GM19238 (cell line): ENCODE results near the gene KIAA0753.

ENCODE experiments used
- DNase-seq: peaks from one replicate; pipeline ENCODE4 v3.0.0; 2011; ENCODE audit warnings: low spot score; ENCODE audit not compliant: insufficient read length

The KIAA0753 gene

DNA sequence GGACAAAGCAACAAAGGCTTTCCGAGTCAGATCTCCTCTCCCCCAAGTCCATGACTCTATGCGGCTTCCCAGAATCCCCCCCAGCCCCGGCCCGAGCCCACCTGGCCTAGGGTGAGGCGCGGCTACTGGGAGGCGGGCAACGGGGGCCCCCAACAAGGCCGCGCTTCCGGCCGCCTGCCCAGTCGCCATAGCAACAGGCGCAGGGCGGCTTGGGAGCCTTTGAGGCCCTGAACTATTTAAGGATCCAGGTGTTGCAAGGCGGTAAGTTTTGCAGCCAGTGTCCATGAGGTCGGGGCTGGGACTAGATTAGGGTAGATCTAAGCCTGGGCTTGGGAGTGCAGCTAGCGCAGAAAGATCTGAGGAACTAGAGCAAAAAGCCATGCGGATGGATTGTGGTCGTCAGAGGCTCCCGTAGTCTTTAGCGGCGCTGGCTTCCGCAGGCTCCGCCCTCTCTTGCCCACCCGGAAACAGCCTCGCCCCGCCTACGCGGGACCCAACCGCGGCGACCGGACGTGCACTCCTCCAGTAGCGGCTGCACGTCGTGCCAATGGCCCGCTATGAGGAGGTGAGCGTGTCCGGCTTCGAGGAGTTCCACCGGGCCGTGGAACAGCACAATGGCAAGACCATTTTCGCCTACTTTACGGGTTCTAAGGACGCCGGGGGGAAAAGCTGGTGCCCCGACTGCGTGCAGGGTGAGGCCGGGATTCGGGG is at the start of gene KIAA0753, which contains the start of gene TXNDC17:
KIAA0753 (minus strand) TSS at position 176 of the 711 bp plus-strand sequence. CDS start 5,608 bp downstream, outside the sequence.
TXNDC17 (plus strand) TSS at position 525 of the 711 bp plus-strand sequence; CDS start at position 548, 23 bp downstream.
- peak; percentile 77 for DNase-seq

GRCh38 chr17:6688944-6689343 is 48.4 kb upstream of the KIAA0753 start:
- no peak for DNase-seq

DNA sequence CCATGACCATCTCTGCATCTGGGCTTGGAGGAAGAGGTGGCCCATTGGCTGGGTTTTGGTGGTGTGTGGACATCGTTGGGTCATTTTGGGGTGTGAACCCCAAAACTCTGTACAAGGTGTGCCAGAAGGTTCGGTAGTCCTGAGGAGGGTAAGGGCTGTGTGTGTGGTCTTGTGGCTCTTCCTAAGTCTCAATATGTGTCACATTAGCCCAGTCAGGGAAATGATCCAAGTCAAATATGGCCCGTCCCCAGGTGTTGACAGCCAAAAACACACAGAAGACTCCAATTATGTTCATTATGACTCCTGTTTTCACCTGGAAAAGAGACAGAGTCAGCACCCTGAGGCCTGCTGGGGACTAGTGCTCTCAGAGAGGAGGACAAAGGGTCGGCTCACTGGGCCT is 45.5 kb upstream of the KIAA0753 start:
- DNase-seq: no peak

DNA sequence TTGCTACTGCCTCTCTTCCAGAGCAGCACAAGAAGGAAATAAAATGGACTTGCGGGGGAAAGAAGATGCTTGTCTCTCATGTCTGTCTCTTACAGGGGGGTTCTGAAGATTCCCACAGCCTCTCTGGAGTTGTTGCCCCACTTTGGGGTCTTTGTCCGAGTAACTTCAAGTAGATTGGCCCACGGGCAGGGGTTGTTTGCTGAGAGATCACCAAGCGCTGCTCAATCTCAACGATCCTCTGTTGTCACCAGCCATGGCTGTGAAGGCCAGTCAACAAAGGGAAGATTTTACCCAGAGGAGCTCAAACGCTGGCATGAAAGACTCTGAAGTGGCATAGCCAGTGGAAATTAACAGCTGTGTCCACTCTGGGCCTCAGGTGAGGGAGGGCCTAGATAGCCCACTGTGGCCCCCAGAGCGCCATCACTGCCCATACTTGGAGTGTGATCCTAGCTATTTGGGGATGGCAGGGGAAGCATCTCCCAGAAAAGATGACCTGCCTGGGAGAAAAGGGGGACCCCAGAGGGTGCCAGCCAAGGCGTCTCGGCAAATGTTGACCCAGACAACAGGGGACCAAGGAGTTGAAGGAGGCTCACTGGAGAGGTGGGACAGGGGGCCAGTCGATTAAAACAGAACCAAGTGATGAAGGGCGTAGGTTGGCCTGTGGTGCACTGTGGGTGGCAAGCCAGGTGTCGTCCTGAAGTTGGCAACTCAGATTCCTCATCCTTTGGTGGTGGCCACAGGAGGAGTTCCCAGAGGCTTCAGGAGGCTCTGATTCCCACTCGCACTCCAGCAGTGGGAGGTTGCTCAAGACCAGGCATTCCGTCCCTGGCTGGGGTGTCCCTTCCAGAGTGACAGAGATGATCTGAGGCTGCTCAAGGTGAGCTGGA is 44.6 kb upstream of the KIAA0753 start:
- DNase-seq: no peak

DNA sequence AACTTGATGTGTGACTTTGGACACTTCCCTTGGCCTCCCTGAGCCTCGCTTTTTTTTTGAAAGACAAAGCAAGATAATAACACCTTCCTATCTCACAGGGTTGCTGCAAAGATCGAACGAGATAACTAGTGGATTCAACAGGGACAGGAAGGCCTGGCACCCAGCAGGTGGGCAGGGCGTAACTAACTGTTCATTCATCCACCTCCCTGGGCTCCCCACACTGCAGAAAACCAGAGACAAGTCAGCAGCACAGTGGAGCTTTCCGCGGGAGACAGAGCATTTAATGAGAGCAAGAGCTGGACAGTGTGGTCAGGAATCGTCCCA is 43.9 kb upstream of the KIAA0753 start:
- DNase-seq: no peak

DNA sequence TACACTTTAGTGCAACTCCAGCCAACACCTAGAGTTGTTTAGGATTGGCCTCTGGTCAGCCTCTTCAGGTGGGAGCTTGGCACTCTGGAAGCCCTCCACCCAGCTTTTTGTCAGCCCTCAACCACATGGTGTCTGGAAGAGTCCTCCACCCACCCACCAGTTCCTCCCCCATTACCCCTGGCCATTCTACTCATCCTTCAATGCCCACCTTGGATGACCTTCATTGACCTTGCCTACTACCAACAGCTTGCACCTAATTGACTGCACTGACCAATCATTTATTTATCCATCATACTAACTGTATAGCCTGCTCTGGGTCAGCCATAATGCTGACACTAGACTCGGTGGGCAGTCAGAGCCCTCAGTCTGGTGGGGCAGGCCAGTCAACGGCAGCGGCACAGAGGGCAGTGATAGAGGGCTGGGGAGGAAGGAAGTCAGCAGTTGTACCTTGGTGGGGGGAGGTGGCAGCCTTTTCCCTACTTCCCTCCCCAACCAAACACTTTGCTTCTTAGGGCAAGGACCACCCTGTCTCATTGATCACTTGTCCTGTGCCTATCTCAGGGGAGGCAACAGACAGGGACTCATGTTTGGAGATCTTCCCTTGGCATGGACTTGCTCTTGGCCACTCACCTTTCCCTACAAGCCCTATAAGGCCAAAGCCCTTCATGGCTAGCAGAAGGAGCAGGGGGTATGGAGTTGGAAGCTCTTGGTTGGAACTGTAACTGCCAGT is 43.4 kb upstream of the KIAA0753 start:
- DNase-seq: no peak

DNA sequence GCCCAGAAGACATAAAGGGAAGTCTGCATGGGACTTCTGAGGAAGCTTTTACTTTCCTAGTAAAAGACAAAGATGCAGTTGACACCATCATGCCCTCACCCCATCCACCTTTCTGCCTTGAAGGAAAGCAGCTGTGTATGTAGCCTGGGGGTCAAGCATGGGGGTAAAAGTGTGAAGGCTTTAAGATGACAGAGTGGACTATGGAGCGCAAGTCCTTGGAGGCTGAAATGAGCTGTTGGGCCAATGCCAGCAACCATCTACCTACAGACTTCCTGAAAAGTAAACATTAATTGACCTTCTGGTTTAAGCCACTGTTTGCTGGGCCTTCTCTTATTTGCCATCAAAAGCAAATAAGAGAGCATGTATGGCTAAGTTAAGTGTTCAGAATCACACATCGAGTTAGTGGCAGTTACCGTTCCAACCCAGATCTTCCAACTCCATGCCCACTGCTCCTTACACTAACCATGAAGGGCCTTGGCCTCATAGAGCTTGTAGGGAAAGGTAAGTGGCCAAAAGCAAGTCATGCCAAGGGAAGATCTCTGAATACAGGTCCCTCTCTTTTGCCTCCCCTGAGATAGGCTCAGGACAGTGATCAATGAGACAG is 42.7 kb upstream of the KIAA0753 start:
- no peak for DNase-seq

DNA sequence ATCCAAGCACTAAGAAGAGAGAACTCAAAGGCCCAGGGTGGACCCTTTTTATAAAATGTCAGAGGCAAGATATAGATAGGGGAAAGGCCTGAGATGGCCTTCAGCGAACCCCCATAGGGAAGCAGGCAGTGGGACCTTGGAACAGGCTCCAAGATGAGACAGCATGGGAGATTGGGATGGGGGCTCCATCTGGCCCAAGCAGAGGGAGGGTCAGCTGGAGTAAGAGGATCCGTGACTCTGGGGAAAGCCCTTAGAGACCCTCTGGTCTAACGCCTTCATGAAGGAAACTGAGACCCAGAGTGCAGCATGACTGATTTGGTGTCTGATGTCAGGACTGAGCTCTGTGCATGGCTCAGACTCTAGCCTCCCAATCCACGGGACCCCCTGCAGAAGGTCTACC is 41.8 kb upstream of the KIAA0753 start:
- DNase-seq: no peak

GRCh38 chr17:6681671-6682070 is 41.2 kb upstream of the KIAA0753 start:
- no peak for DNase-seq

DNA sequence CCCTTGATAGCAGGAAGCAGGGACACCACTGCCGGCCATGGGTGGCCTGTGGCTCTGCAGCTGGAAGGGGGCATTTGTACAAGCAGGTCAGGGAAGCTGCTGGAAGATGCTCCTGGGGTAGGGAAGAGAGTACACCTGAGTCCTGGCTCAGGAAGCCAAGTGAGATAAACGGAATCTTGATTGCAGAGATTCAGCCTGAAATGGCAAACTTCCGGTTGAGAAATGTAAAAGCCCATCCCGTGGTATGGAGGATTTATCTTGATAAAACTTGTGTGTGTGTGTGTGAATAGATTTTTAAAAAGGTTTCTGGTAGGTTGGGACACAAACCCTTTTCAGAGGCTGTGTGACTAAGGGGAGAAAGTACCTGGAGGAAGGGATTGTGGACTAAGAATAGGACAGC is 40.7 kb upstream of the KIAA0753 start:
- no peak for DNase-seq

GRCh38 chr17:6679241-6679640 is 38.7 kb upstream of the KIAA0753 start:
- DNase-seq: no peak

GRCh38 chr17:6677946-6678345 is 37.4 kb upstream of the KIAA0753 start:
- no peak for DNase-seq

DNA sequence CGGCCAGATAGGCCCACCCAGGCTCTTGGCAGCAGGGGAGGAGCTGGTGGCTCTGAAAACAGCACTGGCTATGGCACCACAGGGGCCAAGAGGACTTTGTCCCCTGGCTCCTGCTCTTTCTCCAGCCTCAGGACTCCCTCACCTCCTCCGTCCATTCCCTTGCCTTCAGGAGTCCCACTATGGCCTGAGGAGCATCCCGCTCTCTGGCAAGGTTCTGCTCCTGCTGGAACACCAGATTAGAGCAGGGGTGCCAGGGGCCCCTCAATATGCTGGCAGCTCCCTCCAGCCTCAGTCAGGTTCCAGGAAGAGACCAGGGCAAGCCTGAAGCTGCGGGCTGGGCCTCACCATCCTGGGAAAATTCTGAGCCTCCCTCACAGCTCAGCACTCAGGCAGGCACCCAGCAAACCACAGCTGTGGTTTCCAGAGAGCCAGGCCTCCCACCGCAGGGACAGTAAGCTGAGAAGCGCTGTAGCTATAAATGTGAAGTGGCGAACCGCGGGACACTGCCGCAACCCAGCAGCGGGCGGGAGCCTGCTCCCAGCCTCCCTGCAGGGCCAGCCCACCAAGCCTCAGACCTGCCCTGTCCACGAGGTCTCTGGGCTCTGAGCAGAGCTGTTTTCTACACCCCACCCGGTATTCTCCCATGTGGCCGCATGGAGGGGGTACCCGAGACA is 36.8 kb upstream of the KIAA0753 start:
- no peak for DNase-seq

GRCh38 chr17:6676802-6677157 is 36.3 kb upstream of the KIAA0753 start:
- no peak for DNase-seq

- DNase-seq: no peak
Measured at GRCh38 chr17:6675201-6675825, 34.8 kb upstream of the KIAA0753 start.

DNA sequence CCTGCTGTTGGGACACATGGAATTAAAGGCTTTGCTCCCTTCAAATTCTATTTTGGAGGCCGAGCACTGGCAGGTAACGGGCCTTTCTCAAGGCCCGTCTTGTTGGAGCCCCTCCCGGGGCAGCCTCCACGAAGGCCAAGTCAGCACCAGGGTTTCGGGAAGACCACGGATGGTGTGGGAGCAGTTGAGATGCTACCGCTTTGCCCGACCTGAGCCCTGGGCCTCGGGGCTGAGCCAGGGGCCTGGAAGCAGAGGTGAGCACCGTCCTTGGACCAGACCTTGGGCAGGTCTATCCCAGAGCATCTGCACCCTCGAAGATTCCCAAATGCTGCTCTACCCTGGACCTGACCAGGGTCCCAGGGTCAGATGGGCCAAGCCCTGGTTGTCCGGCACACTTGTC is 34.1 kb upstream of the KIAA0753 start:
- DNase-seq: no peak

DNA sequence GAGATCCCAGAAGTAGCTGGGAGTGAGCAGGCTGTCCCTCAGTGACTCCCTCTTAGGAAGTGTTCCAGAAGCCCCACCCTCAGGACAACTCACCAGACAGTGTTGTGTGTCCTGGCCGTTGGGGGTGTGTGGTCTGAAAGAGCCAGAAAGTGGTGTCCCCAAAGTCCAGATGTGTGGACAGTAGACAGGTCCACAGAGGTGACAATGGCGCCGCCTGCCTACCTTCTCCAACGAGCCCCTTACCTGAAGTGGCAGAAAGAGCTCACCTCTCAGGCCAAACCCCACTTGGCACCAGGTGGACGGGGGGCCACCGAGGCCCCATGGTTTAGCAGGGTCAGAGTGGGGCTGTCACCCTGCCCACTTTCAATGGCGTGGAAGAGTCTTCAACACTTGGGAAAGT is 30.9 kb upstream of the KIAA0753 start:
- DNase-seq: no peak

DNA sequence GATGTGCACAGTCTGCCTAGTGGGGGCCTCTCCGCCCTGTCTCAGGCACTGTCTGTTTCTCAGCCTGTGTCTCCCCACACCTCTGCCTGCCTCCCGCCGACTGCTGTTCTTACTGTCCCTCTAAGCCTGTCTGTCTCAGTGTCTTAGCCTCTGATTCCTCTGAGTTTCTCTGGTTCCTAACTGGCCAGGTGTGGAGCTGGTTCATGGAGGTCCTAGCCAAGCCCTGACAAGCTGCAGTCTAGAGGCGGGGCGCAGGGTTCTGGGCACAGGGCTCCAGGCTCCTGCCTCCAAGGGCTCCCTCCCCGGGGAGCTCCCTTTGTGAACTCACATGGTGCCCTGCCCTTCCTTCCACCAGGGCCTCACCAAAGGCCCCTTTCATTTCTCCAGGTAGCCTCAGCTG is 30.5 kb upstream of the KIAA0753 start:
- no peak for DNase-seq

- DNase-seq: no peak
Measured at GRCh38 chr17:6670571-6670970, 30.1 kb upstream of the KIAA0753 start.

DNA sequence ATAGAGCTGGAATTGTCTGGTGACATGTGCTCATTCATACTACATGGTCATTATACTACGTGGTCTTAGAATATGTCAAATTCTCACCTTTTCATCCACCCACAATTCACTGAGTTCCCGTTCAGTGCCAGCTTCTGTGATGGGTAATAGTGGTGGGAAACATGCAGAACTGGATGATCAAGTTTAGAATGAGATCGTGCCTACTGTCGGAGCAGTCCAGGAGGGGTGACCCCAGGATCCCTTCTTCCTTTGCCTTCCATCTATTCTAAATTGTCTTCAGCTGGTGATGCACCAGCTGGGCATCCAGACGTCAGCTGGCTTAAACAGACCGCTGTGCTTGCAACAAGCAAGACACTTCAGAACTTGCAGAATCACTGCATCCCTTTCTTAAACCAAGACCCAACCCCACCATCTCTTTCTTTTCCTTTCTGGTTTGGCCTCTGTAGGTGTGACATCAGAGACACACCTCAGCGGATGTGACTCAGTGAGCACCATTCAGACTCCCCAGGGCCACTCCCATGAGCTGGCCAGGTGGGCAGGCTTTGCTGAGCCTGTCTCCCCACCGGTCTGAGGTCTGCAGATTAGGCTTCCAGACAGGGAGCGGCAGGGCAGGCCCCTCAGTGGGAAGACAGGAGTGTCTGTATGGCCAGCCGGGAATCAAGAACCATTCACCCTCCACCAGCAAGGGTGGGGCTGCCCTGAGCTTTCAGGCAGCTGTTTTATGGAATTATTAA is 29.1 kb upstream of the KIAA0753 start:
- DNase-seq: no peak
